ENCODE results near the gene VWC2L.

Gene VWC2L

DNA sequence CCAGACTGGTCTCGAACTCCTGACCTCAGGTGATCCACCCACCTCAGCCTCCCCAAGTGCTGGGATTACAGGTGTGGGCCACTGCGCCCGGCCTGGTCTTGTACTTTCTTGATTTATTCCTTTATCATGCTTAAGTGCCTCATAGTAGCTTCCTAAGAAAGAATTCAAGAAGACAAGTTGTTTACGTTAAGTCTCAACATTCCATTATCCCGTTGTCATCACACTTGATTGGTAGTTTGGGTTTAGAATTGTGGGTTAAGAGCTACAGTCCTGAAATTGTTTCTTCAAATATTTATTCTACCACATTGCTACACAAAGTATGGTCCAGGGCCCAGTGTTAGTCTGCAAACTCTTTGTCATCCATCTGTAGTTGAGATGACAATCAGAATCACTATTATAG is 194.0 kb downstream of the VWC2L start:
- DNase-seq (ENCODE audit: low read depth), result no peak
- no peak overlapping the region for H3K4me3 ChIP-seq (ENCODE audit: control insufficient read depth, low read depth, low read length)
- TF ChIP-seq CTCF (IDR thresholded peaks at IDR 0.05; ENCODE audit: control insufficient read depth, insufficient read depth, low read depth, low read length, missing control alignments), result no peak

GRCh38 chr2:214607051-214607450 is 196.2 kb downstream of the VWC2L start:
- TF ChIP-seq CTCF (IDR thresholded peaks at IDR 0.05; ENCODE audit: control insufficient read depth, insufficient read depth, low read depth, low read length, missing control alignments), result no peak
- H3K4me3 ChIP-seq (ENCODE audit: control insufficient read depth, low read depth, low read length), result no peak overlapping the region
- no peak for DNase-seq (ENCODE audit: low read depth)

DNA sequence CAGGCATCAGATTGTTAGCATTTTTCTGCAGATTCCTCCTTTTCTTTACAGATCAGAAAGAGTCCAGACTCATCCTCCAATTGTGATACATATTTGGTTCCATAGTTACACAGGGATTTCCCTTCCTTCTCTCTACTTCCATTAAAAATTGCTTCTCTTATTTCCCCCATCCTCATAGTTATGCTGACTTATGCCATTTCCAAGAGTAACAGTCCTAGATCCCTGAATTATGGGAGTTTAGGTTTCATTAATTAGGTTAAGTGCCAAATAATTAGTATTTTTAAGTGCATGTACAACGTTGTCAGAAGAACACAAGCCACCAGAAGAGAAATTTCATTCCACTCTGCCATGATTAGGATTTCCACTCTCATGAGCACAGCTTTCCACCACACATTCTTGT is 200.2 kb downstream of the VWC2L start:
- TF ChIP-seq CTCF (IDR thresholded peaks at IDR 0.05; ENCODE audit: control insufficient read depth, insufficient read depth, low read depth, low read length, missing control alignments), result no peak
- H3K4me3 ChIP-seq (ENCODE audit: control insufficient read depth, low read depth, low read length), result no peak overlapping the region
- no peak for DNase-seq (ENCODE audit: low read depth)

GRCh38 chr2:214624166-214624760 is 213.4 kb downstream of the VWC2L start:
- no peak overlapping the region for H3K4me3 ChIP-seq (ENCODE audit: control insufficient read depth, low read depth, low read length)
- TF ChIP-seq CTCF (IDR thresholded peaks at IDR 0.05; ENCODE audit: control insufficient read depth, insufficient read depth, low read depth, low read length, missing control alignments), result no peak
- DNase-seq (ENCODE audit: low read depth), result no peak

DNA sequence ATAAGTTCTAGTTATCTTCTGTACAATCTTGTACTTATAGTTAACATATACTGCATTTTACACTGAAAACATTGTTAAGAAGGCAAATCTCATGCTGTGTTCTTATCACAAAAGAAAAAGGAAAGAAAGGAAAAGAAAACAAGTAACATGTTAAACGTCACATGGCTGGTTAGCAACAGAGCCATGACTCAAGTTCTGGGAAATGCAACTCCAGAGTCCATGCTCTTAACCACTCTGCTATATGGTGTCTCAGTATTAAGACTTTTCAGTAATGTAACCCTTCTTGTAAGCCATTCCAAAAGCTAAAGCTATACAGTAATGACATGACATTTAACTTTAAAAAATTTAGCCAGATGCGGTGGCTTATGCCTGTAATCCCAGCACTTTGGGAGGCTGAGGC is 217.2 kb downstream of the VWC2L start:
- H3K4me3 ChIP-seq (ENCODE audit: control insufficient read depth, low read depth, low read length), result no peak overlapping the region
- TF ChIP-seq CTCF (IDR thresholded peaks at IDR 0.05; ENCODE audit: control insufficient read depth, insufficient read depth, low read depth, low read length, missing control alignments), result no peak
- no peak for DNase-seq (ENCODE audit: low read depth)
